22Rv1 (cell line): ENCODE results near the gene NOL8.

ENCODE experiments used
- ZFX ChIP-seq: fragments of 450-650 bp; IDR thresholded peaks from 2 replicates; pipeline ENCODE4 v1.6.1; 2017; ENCODE audit warnings: antibody characterized with exemption, borderline replicate concordance
- TF ChIP-seq, protein P1 (sequence below): fragments of 450-650 bp; IDR thresholded peaks from 2 replicates; pipeline ENCODE4 v1.5.1; 2017; ENCODE audit warnings: mild to moderate bottlenecking

DNA sequence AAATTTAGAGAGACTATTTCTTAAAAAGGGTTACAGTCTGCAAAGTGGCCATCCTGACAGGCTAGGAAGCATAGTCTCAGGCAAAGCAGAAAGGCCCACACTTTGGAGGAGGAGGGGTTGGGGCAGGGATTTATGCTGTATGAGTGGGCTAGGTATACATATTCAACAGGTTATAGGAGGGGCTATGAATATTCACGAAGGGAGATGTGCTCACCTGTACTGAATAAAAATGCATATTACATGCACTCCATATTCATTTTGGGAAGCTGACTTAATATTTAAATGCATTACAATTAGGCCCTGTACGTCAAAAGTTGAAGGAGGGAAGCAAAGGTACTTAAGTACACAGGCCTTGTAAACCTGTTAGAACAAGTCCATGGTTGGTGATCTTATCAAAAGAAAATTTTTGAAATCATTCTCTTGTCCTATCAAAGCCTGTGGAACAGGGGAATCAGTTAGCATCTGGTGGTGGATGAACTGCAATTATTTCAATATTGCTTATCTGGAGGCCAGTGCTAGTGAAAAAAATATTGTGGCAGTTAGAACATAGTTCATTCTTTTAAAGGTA is 2.2 kb upstream of the NOL8 start:
- TF ChIP-seq, protein P1, sequence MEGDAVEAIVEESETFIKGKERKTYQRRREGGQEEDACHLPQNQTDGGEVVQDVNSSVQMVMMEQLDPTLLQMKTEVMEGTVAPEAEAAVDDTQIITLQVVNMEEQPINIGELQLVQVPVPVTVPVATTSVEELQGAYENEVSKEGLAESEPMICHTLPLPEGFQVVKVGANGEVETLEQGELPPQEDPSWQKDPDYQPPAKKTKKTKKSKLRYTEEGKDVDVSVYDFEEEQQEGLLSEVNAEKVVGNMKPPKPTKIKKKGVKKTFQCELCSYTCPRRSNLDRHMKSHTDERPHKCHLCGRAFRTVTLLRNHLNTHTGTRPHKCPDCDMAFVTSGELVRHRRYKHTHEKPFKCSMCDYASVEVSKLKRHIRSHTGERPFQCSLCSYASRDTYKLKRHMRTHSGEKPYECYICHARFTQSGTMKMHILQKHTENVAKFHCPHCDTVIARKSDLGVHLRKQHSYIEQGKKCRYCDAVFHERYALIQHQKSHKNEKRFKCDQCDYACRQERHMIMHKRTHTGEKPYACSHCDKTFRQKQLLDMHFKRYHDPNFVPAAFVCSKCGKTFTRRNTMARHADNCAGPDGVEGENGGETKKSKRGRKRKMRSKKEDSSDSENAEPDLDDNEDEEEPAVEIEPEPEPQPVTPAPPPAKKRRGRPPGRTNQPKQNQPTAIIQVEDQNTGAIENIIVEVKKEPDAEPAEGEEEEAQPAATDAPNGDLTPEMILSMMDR, result no peak
- no peak for TF ChIP-seq ZFX
